K562 (cell line): ENCODE measurements around the gene USP10. TPM values are rescaled to one million over a fixed set of nuclear protein-coding genes. Genes with fewer than 3 reads are reported as not detected.

Source experiments
- BCOR ChIP-seq: fragments of 450-650 bp; IDR thresholded peaks from 2 replicates; pipeline ENCODE4 v1.6.1; 2016
- CBFB ChIP-seq: sonication (generic); formaldehyde crosslinking; IDR thresholded peaks from 2 replicates; pipeline ENCODE4 v1.4.0; 2020; ENCODE audit warnings: mild to moderate bottlenecking, missing genetic modification reagents
- ELF4 ChIP-seq: fragments of 450-650 bp; formaldehyde crosslinking; IDR thresholded peaks from 2 replicates; pipeline ENCODE4 v1.4.0; 2022; ENCODE audit warnings: missing genetic modification characterization
- EZH2 ChIP-seq: IDR thresholded peaks from 2 replicates; pipeline ENCODE4 v1.6.1; 2012; ENCODE audit warnings: low read depth, mild to moderate bottlenecking, inconsistent platforms, low read length, borderline replicate concordance
- JUN ChIP-seq, 2 experiments: sonication (generic) in 1 of 2; formaldehyde crosslinking in 1 of 2; IDR thresholded peaks; 2 replicates each; pipeline versions ENCODE4 v1.6.1 to v1.8.0; 2012 to 2022; ENCODE audit warnings: borderline replicate concordance in 2 of 2, mild to moderate bottlenecking in 2 of 2, improper control_type of control experiment in 1 of 2, low read depth in 1 of 2, low read length in 1 of 2, missing genetic modification reagents in 1 of 2
- MEF2A ChIP-seq: IDR thresholded peaks from 2 replicates; pipeline ENCODE4 v1.6.1; 2011; ENCODE audit warnings: low read depth, mild to moderate bottlenecking, low read length, moderate library complexity; ENCODE audit not compliant: control insufficient read depth
- NR2F6 ChIP-seq: fragments of 450-650 bp; formaldehyde crosslinking; IDR thresholded peaks from 2 replicates; pipeline ENCODE4 v1.4.0; 2020; ENCODE audit warnings: mild to moderate bottlenecking
- POU5F1 ChIP-seq: fragments of 150-350 bp; IDR thresholded peaks from 2 replicates; pipeline ENCODE4 v1.6.1; 2014; ENCODE audit warnings: borderline replicate concordance, low read length, low read depth, mild to moderate bottlenecking; ENCODE audit not compliant: partially characterized antibody
- PRPF4 ChIP-seq: fragments of 200-400 bp; formaldehyde crosslinking; IDR thresholded peaks from one replicate; pipeline ENCODE4 v1.6.1; 2017; ENCODE audit warnings: low read length, low read depth, mild to moderate bottlenecking; ENCODE audit not compliant: insufficient read depth, poor library complexity, severe bottlenecking
- ZNF384 ChIP-seq: IDR thresholded peaks from 2 replicates; pipeline ENCODE4 v1.6.1; 2012; ENCODE audit warnings: low read depth, low read length, improper control_type of control experiment
- polyA plus RNA-seq, 8 experiments: library from polyadenylated mRNA; depleted of rRNA in 4 of 8; stranded (reverse) in 5 of 8; unstranded in 3 of 8; fragments of >200 nt; fragmentation: Nextera tagmentation in 2 of 8; fragmentation: Illumina TruSeq in 1 of 8; extraction: Ambion mirVana in 2 of 8; extraction: Trizol in 1 of 8; gene quantifications; 2 replicates each; pipeline versions ENCODE4 v1.2.1 to v1.2.3, GENCODE V29; 2011 to 2014; ENCODE audit warnings: inconsistent platforms in 1 of 8, missing spikeins in 1 of 8
- total RNA-seq, 7 experiments: library from RNA; depleted of rRNA in 6 of 7; stranded (reverse); fragments of >200 nt in 6 of 7; fragmentation: Illumina TruSeq in 2 of 7; extraction: Trizol in 2 of 7; gene quantifications; 2 replicates each; pipeline versions ENCODE4 v1.2.1 to v1.2.3, GENCODE V29; 2011 to 2021; ENCODE audit warnings: low replicate concordance in 1 of 7
- TF ChIP-seq, protein P1 (sequence below): sonication (generic); formaldehyde crosslinking; IDR thresholded peaks from 2 replicates; pipeline ENCODE4 v1.8.0; 2022; ENCODE audit warnings: missing genetic modification reagents, mild to moderate bottlenecking, borderline replicate concordance

The USP10 gene
- total and polyA plus RNA-seq, 9 of the 15 experiments (the other 6 are each of a cell fraction or from before 2014, with no cell fraction given): 61.7 to 197 (median 116) TPM

- TF ChIP-seq, protein P1, sequence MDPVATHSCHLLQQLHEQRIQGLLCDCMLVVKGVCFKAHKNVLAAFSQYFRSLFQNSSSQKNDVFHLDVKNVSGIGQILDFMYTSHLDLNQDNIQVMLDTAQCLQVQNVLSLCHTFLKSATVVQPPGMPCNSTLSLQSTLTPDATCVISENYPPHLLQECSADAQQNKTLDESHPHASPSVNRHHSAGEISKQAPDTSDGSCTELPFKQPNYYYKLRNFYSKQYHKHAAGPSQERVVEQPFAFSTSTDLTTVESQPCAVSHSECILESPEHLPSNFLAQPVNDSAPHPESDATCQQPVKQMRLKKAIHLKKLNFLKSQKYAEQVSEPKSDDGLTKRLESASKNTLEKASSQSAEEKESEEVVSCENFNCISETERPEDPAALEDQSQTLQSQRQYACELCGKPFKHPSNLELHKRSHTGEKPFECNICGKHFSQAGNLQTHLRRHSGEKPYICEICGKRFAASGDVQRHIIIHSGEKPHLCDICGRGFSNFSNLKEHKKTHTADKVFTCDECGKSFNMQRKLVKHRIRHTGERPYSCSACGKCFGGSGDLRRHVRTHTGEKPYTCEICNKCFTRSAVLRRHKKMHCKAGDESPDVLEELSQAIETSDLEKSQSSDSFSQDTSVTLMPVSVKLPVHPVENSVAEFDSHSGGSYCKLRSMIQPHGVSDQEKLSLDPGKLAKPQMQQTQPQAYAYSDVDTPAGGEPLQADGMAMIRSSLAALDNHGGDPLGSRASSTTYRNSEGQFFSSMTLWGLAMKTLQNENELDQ: no peak
- TF ChIP-seq ZNF384 (no peak), BCOR (no peak), JUN (IDR thresholded peaks at IDR 0.05; ENCODE audit: borderline replicate concordance, low read depth, low read length) (no peak), JUN (CRISPR knock-in tag; IDR thresholded peaks at IDR 0.05; ENCODE audit: borderline replicate concordance) (no peak), MEF2A (no peak), ELF4 (CRISPR knock-in tag) (no peak), NR2F6 (CRISPR knock-in tag) (no peak), POU5F1 (no peak), EZH2 (no peak), PRPF4 (no peak), CBFB (CRISPR knock-in tag) (no peak)
Measured at GRCh38 chr16:84678541-84678940, 21.3 kb upstream of the USP10 start (continued).
